Aorta (tissue), 5 donors: ENCODE data around the gene FOXK1. TPM values are rescaled to one million over a fixed set of nuclear protein-coding genes. Genes with fewer than 3 reads are reported as not detected.

Experiments used
- ATAC-seq: fragments of 200-7000 bp; cut with Tn5 transposase; one replicate; pipeline ENCODE4 v1.9.1; 2022; ENCODE audit warnings: moderate library complexity; ENCODE audit not compliant: low FRiP score
- DNase-seq, 2 donors: peaks; one replicate each; pipeline ENCODE4 v3.0.0-alpha.2; 2020
- H3K27ac ChIP-seq, 2 donors: one replicate each; pipeline ENCODE4 v1.5.1; 2013; ENCODE audit warnings: low read length in 2 of 2, mild to moderate bottlenecking in 2 of 2, moderate library complexity in 2 of 2, control low read depth in 1 of 2, inconsistent platforms in 1 of 2, low read depth in 1 of 2
- H3K27me3 ChIP-seq, 2 donors: one replicate each; pipeline ENCODE4 v1.6.1; 2013; ENCODE audit warnings: control low read depth in 1 of 2, low read length in 1 of 2, mild to moderate bottlenecking in 1 of 2, moderate library complexity in 1 of 2; ENCODE audit not compliant: insufficient read depth in 2 of 2, control insufficient read depth in 1 of 2
- H3K36me3 ChIP-seq, 2 donors: one replicate each; pipeline ENCODE4 v1.6.1; 2013; ENCODE audit warnings: control low read depth in 1 of 2, low read length in 1 of 2, mild to moderate bottlenecking in 1 of 2; ENCODE audit not compliant: insufficient read depth in 2 of 2, control insufficient read depth in 1 of 2
- H3K4me1 ChIP-seq, 2 donors: one replicate each; pipeline ENCODE4 v1.6.1; 2013; ENCODE audit warnings: low read length in 2 of 2, control low read depth in 1 of 2, mild to moderate bottlenecking in 1 of 2, moderate library complexity in 1 of 2; ENCODE audit not compliant: insufficient read depth in 2 of 2, control insufficient read depth in 1 of 2
- H3K4me3 ChIP-seq, 2 donors: one replicate each; pipeline ENCODE4 v1.5.1; 2013; ENCODE audit warnings: low read length in 2 of 2, control low read depth in 1 of 2, mild to moderate bottlenecking in 1 of 2
- H3K9me3 ChIP-seq: one replicate; pipeline ENCODE4 v1.6.1; 2013; ENCODE audit warnings: mild to moderate bottlenecking, low read length; ENCODE audit not compliant: control insufficient read depth
- WGBS, 2 donors: extraction: QIAGEN DNeasy Blood & Tissue Kit; methylation state at CpG; one replicate each; pipeline ENCODE4 v1.1.7; 2013; 5-methylcytosine and 5-hydroxymethylcytosine counted together
- intact Hi-C, 2 donors: fragments of 100-400 bp; cut with DNase I; formaldehyde crosslinking; loops; one replicate each; pipeline versions ENCODE4 v1.14.2 to v1.15.0; 2022
- polyA plus RNA-seq, 2 donors: library from polyadenylated mRNA; stranded (reverse); fragments of 200-250 nt; gene quantifications; one replicate each; pipeline ENCODE4 v1.2.3, GENCODE V29; 2013
- total RNA-seq, 2 donors: library from RNA; stranded (reverse); fragmentation: NEBNext Ultra II Directional; extraction: Animal tissue kit (Norgen Biotek cat#: 25700); gene quantifications; one replicate each; pipeline ENCODE4 v1.2.1, GENCODE V29; 2021
- donor health status: healthy with polysubstance abuse.
- donor health status: Bipolar disorder and iron deficiency.
- donor health status: DM: no; HTN: no; CAD: no.
- donor health status: DM: no; HTN: no; CAD: no.
- donor health status: DM: yes; HTN: yes; CAD: no.

Gene FOXK1
- total and polyA plus RNA-seq, 4 donors, result 5.1 to 47.5 (median 25.1) TPM

- no peak for ATAC-seq
- intact Hi-C loops, result no loop called here
- no peak for DNase-seq
- no peaks in the 10 kb centered on the region for H3K36me3 ChIP-seq
- H3K4me1 ChIP-seq, result no peaks in the 10 kb centered on the region
- H3K27ac ChIP-seq, result no peak overlapping the region
- 83 to 89% methylated on average over 6 of the region's 6 CpGs for WGBS, 2 donors
- H3K27me3 ChIP-seq, result no peaks in the 10 kb centered on the region
- no peak overlapping the region for H3K4me3 ChIP-seq
- no peaks in the 10 kb centered on the region for H3K9me3 ChIP-seq
Measured at GRCh38 chr7:4772306-4772705, 90.2 kb downstream of the FOXK1 start.

DNA sequence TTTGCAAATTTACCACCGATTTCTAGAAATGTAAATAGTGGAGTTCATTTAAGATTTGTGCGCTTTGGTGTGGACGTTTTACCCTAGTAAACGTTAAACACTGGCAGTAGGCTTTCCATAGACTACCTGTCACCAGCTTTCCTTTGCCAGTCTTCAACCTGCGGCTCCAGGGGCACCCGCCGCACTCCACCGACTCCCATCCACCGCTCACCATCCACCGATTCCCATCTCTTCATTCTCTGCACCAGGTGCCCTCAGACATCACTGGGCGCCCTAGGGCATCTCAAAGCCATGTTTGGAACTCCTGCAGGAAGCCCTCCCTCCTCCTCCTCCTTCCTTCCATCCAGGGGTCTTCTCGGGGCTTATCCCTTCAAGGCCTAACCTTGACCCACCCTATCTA is 91.9 kb downstream of the FOXK1 start:
- 85 to 86% methylated on average over 12 of the region's 12 CpGs for WGBS, 2 donors
- Histone ChIP-seq H3K4me1 (no peaks in the 10 kb centered on the region), H3K4me3 (no peak overlapping the region)

GRCh38 chr7:4774658-4775249 is 92.7 kb downstream of the FOXK1 start:
- peak; percentile 58 for ATAC-seq
- H3K36me3 ChIP-seq, result no peaks in the 10 kb centered on the region
- 7 to 8% methylated on average over 24 of the region's 24 CpGs for WGBS, 2 donors
- H3K27me3 ChIP-seq, result no peaks in the 10 kb centered on the region
- no peaks in the 10 kb centered on the region for H3K4me1 ChIP-seq
- peak in 1 of 2 donors; percentile 72 for DNase-seq
- peak overlapping the region; percentile 1 to 61 for H3K27ac ChIP-seq
- intact Hi-C loops, result no loop called here
- H3K4me3 ChIP-seq, result peak overlapping the region; percentile 57 to 91
- no peaks in the 10 kb centered on the region for H3K9me3 ChIP-seq

More for the DNA sequence above, 91.9 kb downstream of the FOXK1 start:
- Histone ChIP-seq H3K36me3 (no peaks in the 10 kb centered on the region), H3K27ac (no peak overlapping the region), H3K9me3 (no peaks in the 10 kb centered on the region), H3K27me3 (no peaks in the 10 kb centered on the region)
- intact Hi-C loops, result no loop called here
- DNase-seq (no peak), ATAC-seq (no peak)

GRCh38 chr7:4775250-4775847 is 93.3 kb downstream of the FOXK1 start, which contains the start of gene AP5Z1:
AP5Z1 (plus strand) TSS chr7:4775623; CDS start chr7:4775716, 93 bp downstream.
- Histone ChIP-seq H3K27ac (peak within 1 kb of the TSS; percentile 47 to 61), H3K9me3 (no peaks in the 10 kb centered on the region), H3K4me3 (peak within 1 kb of the TSS; percentile 57 to 91), H3K4me1 (no peaks in the 10 kb centered on the region), H3K36me3 (no peaks in the 10 kb centered on the region), H3K27me3 (no peaks in the 10 kb centered on the region)
- peak; percentile 98 to 99 for DNase-seq
- intact Hi-C loops, result no loop called here
- 0% methylated on average over 55 of the region's 55 CpGs for WGBS, 2 donors
- peak; percentile 97 for ATAC-seq

GRCh38 chr7:4775848-4776623 is 93.9 kb downstream of the FOXK1 start:
- intact Hi-C loops, result no loop called here
- ATAC-seq, result peak; percentile 49
- Histone ChIP-seq H3K4me3 (peak overlapping the region; percentile 53 to 91), H3K27me3 (no peaks in the 10 kb centered on the region), H3K4me1 (no peaks in the 10 kb centered on the region), H3K36me3 (no peaks in the 10 kb centered on the region), H3K9me3 (no peaks in the 10 kb centered on the region), H3K27ac (peak overlapping the region; percentile 38 to 47)
- 19 to 21% methylated on average over 31 to 32 of the region's 32 CpGs for WGBS, 2 donors
- DNase-seq, result peak; percentile 75 to 83

- peaks cover 0 to 9% of the 10 kb centered on the region in 2 donors for H3K36me3 ChIP-seq
- intact Hi-C loops, result no loop called here
- no peak for ATAC-seq
Measured at GRCh38 chr7:4779118-4779517, 97.0 kb downstream of the FOXK1 start.

DNA sequence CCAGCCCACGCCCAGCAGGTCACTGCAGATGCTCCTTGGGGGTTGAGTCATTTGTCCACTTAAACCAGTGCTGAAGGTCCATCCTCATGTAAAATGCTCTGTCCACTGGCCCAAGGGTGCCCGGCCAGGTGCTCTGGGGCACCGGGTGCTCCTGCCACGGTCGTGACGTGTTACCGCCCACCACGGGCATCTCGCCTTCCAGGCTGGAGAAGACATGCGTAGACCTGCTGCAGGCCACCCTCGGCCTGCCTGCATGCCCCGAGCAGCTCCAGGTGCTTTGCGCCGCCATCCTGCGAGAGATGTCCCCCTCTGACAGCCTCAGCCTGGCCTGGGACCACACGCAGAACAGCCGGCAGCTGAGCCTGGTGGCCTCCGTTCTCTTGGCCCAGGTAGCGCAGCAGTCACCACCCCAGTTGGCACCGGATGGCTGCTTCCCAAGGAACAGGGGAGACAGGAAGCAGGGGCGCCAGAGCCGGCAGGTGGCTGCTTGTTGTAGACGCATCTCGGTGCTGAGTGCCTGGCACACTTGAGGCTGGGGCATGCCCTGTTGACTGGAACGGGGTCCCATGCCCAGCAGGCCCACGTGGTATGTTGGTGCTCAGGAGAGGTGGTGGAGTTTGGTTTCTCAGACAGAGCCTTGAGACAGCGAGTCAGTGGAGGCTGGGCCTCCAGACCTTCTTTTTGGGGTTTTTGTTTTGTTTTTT is 99.4 kb downstream of the FOXK1 start:
- WGBS, 2 donors, result 90 to 94% methylated on average over 27 of the region's 27 CpGs
- no peak for ATAC-seq
- Histone ChIP-seq H3K4me3 (no peak overlapping the region), H3K36me3 (peaks cover 0 to 11% of the 10 kb centered on the region in 2 donors), H3K9me3 (no peaks in the 10 kb centered on the region), H3K27me3 (no peaks in the 10 kb centered on the region), H3K4me1 (no peaks in the 10 kb centered on the region), H3K27ac (no peak overlapping the region)
- intact Hi-C loops, result no loop called here
- DNase-seq, result peak in 1 of 2 donors; percentile 70

More at GRCh38 chr7:4779118-4779517, 97.0 kb downstream of the FOXK1 start:
- Histone ChIP-seq H3K27me3 (no peaks in the 10 kb centered on the region), H3K4me1 (no peaks in the 10 kb centered on the region), H3K27ac (no peak overlapping the region), H3K4me3 (no peak overlapping the region), H3K9me3 (no peaks in the 10 kb centered on the region)
- no peak for DNase-seq
- 84 to 88% methylated on average over 5 of the region's 5 CpGs for WGBS, 2 donors
